ENCODE data around the gene CIBAR2. TPM values are rescaled to one million over a fixed set of nuclear protein-coding genes. Genes with fewer than 3 reads are reported as not detected.

The CIBAR2 gene
- total and polyA plus RNA-seq, 10 of the 15 experiments (the other 5 are each of a cell fraction or from before 2014, with no cell fraction given), result 0.05 to 0.16 (median 0.07) TPM; not detected in 7

GRCh38 chr16:85066346-85066885, 45.9 kb downstream of the CIBAR2 start:
- Histone ChIP-seq H3K36me3 (ENCODE audit: control insufficient read depth in 2 of 2, insufficient read depth in 2 of 2, low read length in 1 of 2) (no peaks in the 10 kb centered on the region), H3K4me2 (ENCODE audit: control insufficient read depth, insufficient read depth) (no peak overlapping the region), H3K4me3 (no peak overlapping the region), H3K4me1 (ENCODE audit: control insufficient read depth, insufficient read depth, low read length) (peaks cover 7% of the 10 kb centered on the region; the same call in 1 of the 2 replicates), H3K9ac (ENCODE audit: control insufficient read depth, insufficient read depth, low read length) (no peak overlapping the region), H4K20me1 (ENCODE audit: control insufficient read depth, insufficient read depth) (no peaks in the 10 kb centered on the region), H2AFZ (ENCODE audit: control insufficient read depth, low read depth, low read length) (no peak overlapping the region), H3K79me2 (ENCODE audit: control insufficient read depth, insufficient read depth, low read length) (no peaks in the 10 kb centered on the region), H3K27me3 (replicated peaks in 1 of 2; ENCODE audit: control insufficient read depth in 2 of 2, insufficient read depth in 2 of 2, low read length in 1 of 2) (no peaks in the 10 kb centered on the region), H3K9me3 (replicated peaks; ENCODE audit: control insufficient read depth, insufficient read depth, low read length) (no peaks in the 10 kb centered on the region), H3K27ac (ENCODE audit: control insufficient read depth, insufficient read depth) (no peak overlapping the region)
- no peak for DNase-seq (ENCODE audit: low read depth, low spot score)
- no peak for TF ChIP-seq TARDBP (IDR thresholded peaks at IDR 0.05; ENCODE audit: borderline replicate concordance)
- TF ChIP-seq, protein P1, sequence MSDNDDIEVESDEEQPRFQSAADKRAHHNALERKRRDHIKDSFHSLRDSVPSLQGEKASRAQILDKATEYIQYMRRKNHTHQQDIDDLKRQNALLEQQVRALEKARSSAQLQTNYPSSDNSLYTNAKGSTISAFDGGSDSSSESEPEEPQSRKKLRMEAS (IDR thresholded peaks at IDR 0.05; ENCODE audit: low read depth, low read length), result no peak
- no peak for TF ChIP-seq USF2 (IDR thresholded peaks at IDR 0.05; ENCODE audit: borderline replicate concordance, low read depth, low read length)
- no peak for TF ChIP-seq GATAD2B (conservative IDR thresholded peaks at IDR 0.05; ENCODE audit: low read depth)
- TF ChIP-seq, protein P2, sequence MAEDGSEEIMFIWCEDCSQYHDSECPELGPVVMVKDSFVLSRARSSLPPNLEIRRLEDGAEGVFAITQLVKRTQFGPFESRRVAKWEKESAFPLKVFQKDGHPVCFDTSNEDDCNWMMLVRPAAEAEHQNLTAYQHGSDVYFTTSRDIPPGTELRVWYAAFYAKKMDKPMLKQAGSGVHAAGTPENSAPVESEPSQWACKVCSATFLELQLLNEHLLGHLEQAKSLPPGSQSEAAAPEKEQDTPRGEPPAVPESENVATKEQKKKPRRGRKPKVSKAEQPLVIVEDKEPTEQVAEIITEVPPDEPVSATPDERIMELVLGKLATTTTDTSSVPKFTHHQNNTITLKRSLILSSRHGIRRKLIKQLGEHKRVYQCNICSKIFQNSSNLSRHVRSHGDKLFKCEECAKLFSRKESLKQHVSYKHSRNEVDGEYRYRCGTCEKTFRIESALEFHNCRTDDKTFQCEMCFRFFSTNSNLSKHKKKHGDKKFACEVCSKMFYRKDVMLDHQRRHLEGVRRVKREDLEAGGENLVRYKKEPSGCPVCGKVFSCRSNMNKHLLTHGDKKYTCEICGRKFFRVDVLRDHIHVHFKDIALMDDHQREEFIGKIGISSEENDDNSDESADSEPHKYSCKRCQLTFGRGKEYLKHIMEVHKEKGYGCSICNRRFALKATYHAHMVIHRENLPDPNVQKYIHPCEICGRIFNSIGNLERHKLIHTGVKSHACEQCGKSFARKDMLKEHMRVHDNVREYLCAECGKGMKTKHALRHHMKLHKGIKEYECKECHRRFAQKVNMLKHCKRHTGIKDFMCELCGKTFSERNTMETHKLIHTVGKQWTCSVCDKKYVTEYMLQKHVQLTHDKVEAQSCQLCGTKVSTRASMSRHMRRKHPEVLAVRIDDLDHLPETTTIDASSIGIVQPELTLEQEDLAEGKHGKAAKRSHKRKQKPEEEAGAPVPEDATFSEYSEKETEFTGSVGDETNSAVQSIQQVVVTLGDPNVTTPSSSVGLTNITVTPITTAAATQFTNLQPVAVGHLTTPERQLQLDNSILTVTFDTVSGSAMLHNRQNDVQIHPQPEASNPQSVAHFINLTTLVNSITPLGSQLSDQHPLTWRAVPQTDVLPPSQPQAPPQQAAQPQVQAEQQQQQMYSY (CRISPR knock-in tag; IDR thresholded peaks at IDR 0.05), result no peak
- no peak for TF ChIP-seq NFIC (IDR thresholded peaks at IDR 0.05; ENCODE audit: low read depth, low read length)
- TF ChIP-seq HDGF (IDR thresholded peaks at IDR 0.05), result no peak
- TF ChIP-seq RAD21 (IDR thresholded peaks at IDR 0.05; ENCODE audit: insufficient read depth, low read depth, low read length), result no peak
- no peak for TF ChIP-seq BACH1 (IDR thresholded peaks at IDR 0.05; ENCODE audit: borderline replicate concordance)
- TF ChIP-seq, protein P3, sequence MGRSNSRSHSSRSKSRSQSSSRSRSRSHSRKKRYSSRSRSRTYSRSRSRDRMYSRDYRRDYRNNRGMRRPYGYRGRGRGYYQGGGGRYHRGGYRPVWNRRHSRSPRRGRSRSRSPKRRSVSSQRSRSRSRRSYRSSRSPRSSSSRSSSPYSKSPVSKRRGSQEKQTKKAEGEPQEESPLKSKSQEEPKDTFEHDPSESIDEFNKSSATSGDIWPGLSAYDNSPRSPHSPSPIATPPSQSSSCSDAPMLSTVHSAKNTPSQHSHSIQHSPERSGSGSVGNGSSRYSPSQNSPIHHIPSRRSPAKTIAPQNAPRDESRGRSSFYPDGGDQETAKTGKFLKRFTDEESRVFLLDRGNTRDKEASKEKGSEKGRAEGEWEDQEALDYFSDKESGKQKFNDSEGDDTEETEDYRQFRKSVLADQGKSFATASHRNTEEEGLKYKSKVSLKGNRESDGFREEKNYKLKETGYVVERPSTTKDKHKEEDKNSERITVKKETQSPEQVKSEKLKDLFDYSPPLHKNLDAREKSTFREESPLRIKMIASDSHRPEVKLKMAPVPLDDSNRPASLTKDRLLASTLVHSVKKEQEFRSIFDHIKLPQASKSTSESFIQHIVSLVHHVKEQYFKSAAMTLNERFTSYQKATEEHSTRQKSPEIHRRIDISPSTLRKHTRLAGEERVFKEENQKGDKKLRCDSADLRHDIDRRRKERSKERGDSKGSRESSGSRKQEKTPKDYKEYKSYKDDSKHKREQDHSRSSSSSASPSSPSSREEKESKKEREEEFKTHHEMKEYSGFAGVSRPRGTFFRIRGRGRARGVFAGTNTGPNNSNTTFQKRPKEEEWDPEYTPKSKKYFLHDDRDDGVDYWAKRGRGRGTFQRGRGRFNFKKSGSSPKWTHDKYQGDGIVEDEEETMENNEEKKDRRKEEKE (IDR thresholded peaks at IDR 0.05), result no peak
- no peak for TF ChIP-seq IKZF1 (conservative IDR thresholded peaks at IDR 0.05)
- no peak for TF ChIP-seq NFXL1 (IDR thresholded peaks at IDR 0.05; ENCODE audit: borderline replicate concordance)
- TF ChIP-seq ELK1 (IDR thresholded peaks at IDR 0.05; ENCODE audit: low read depth, low read length), result no peak
- intact Hi-C loops (cut with micrococcal nuclease; ENCODE audit: unreplicated experiment), result no loop called here
- POLR2A ChIA-PET, result no interaction called here
- CTCF ChIA-PET, result interaction anchor here (0.6 to 2.1 kb wide), 2 partner anchors 11 to 46 kb away, joined by 3 to 10 read pairs; no protein-coding TSS in a partner anchor
- no TSS peak for BruUV-seq (replicated peaks)
- RAD21 ChIA-PET (ENCODE audit: unreplicated experiment), result no interaction called here
- no peak for ATAC-seq
- whole genome bisulfite sequencing (ENCODE audit: insufficient coverage, insufficient replicate concordance, low lambda C conversion rate, missing lambda C conversion rate), result 58% methylated on average over 12 of the region's 12 CpGs
- SMC1A ChIA-PET (ENCODE audit: uncharacterized antibody, unreplicated experiment), result no interaction called here
- no peak for FAIRE-seq
- in situ Hi-C loops (cut with MboI), result no loop called here
